PFSK-1 (cell line): Measurements from ENCODE around the gene NCOA3.

ENCODE experiments used
- POLR2AphosphoS5 ChIP-seq: IDR thresholded peaks from 2 replicates; pipeline ENCODE4 v1.6.1; 2012; ENCODE audit warnings: low read depth, mild to moderate bottlenecking, control low read depth, low read length, moderate library complexity
- SIN3A ChIP-seq: IDR thresholded peaks from 2 replicates; pipeline ENCODE4 v1.6.1; 2012; ENCODE audit warnings: mild to moderate bottlenecking, low read length, moderate library complexity, borderline replicate concordance; ENCODE audit not compliant: insufficient read depth
- TAF1 ChIP-seq: IDR thresholded peaks from 2 replicates; pipeline ENCODE4 v1.6.1; 2012; ENCODE audit warnings: low read length, control low read depth, borderline replicate concordance; ENCODE audit not compliant: insufficient read depth
- TF ChIP-seq, protein P1 (sequence below), 2 experiments: IDR thresholded peaks; 2 replicates each; pipeline versions ENCODE4 v1.6.1 to v1.8.0; 2011 to 2012; ENCODE audit warnings: low read depth in 2 of 2, low read length in 2 of 2, control low read depth in 1 of 2, inconsistent platforms in 1 of 2, mild to moderate bottlenecking in 1 of 2, moderate library complexity in 1 of 2; ENCODE audit not compliant: insufficient read depth in 1 of 2

DNA sequence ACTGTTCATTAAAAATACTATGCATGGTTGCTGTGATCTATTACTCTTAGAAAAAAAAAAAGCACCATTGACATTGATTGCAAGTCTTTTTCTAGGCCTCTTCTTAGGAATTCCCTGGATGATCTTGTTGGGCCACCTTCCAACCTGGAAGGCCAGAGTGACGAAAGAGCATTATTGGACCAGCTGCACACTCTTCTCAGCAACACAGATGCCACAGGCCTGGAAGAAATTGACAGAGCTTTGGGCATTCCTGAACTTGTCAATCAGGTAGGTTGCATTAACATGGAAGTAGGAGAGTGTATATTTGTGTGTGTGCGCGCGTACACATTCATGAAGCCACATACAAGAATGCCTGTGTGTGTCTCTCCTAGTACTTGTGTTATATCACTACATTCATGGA lies 140.4 kb downstream of the NCOA3 start:
- TF ChIP-seq POLR2AphosphoS5, result no peak
- no peak for TF ChIP-seq TAF1
- TF ChIP-seq, protein P1, sequence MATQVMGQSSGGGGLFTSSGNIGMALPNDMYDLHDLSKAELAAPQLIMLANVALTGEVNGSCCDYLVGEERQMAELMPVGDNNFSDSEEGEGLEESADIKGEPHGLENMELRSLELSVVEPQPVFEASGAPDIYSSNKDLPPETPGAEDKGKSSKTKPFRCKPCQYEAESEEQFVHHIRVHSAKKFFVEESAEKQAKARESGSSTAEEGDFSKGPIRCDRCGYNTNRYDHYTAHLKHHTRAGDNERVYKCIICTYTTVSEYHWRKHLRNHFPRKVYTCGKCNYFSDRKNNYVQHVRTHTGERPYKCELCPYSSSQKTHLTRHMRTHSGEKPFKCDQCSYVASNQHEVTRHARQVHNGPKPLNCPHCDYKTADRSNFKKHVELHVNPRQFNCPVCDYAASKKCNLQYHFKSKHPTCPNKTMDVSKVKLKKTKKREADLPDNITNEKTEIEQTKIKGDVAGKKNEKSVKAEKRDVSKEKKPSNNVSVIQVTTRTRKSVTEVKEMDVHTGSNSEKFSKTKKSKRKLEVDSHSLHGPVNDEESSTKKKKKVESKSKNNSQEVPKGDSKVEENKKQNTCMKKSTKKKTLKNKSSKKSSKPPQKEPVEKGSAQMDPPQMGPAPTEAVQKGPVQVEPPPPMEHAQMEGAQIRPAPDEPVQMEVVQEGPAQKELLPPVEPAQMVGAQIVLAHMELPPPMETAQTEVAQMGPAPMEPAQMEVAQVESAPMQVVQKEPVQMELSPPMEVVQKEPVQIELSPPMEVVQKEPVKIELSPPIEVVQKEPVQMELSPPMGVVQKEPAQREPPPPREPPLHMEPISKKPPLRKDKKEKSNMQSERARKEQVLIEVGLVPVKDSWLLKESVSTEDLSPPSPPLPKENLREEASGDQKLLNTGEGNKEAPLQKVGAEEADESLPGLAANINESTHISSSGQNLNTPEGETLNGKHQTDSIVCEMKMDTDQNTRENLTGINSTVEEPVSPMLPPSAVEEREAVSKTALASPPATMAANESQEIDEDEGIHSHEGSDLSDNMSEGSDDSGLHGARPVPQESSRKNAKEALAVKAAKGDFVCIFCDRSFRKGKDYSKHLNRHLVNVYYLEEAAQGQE (IDR thresholded peaks at IDR 0.05; ENCODE audit: insufficient read depth in 1 of 2, low read depth in 2 of 2, low read length in 2 of 2), result no peak
- no peak for TF ChIP-seq SIN3A
